GM10248 (cell line): ENCODE measurements around the gene SHC2.
"Not testable (repeated sequence)": the region's sequence is repeated elsewhere in the genome, so short reads cannot be mapped to it uniquely, and the experiment has no call there.

Experiments
- CTCF ChIA-PET: fragments of 300-600 bp; sonication (Branson Sonifier 250); formaldehyde crosslinking; extraction: SDS; loops from one replicate; lab custom pipeline; 2021; ENCODE audit warnings: antibody characterized with exemption; lab: Yijun Ruan, JAX
- POLR2A ChIA-PET: fragments of 350-650 bp; sonication (Branson Sonifier 250); formaldehyde crosslinking; extraction: SDS; loops from one replicate; lab custom pipeline; 2020; ENCODE audit warnings: antibody characterized with exemption; lab: Yijun Ruan, JAX
- DNase-seq: peaks from one replicate; pipeline ENCODE4 v3.0.0; 2012; ENCODE audit errors: extremely low spot score
- CTCF ChIP-seq: IDR thresholded peaks from 2 replicates; pipeline ENCODE4 v1.5.1; 2012; ENCODE audit warnings: mild to moderate bottlenecking, low read depth; ENCODE audit errors: extremely low read depth, missing control alignments, control extremely low read depth

SHC2 gene

GRCh38 chr19:391207-391557 is 69.7 kb downstream of the SHC2 start:
- no peak for DNase-seq
- ChIA-PET POLR2A (no interaction called here), CTCF (no interaction called here)
- TF ChIP-seq CTCF: no peak

GRCh38 chr19:390386-391206 is 70.2 kb downstream of the SHC2 start:
- TF ChIP-seq CTCF: no peak
- CTCF ChIA-PET: no interaction called here
- DNase-seq: no peak
- POLR2A ChIA-PET: no interaction called here

- TF ChIP-seq CTCF: no peak
- no peak for DNase-seq
- ChIA-PET POLR2A (no interaction called here), CTCF (no interaction called here)
Measured at GRCh38 chr19:389935-390289, 70.9 kb downstream of the SHC2 start.

GRCh38 chr19:389255-389934 is 71.4 kb downstream of the SHC2 start:
- DNase-seq: no peak
- ChIA-PET CTCF (no interaction called here), POLR2A (no interaction called here)
- TF ChIP-seq CTCF: no peak

- no peak for TF ChIP-seq CTCF
- POLR2A ChIA-PET: no interaction called here
Measured at GRCh38 chr19:388691-389090, 72.1 kb downstream of the SHC2 start.

GRCh38 chr19:387777-388176 is 73.1 kb downstream of the SHC2 start:
- ChIA-PET POLR2A (no interaction called here), CTCF (no interaction called here)
- TF ChIP-seq CTCF: no peak
- no peak for DNase-seq

More at GRCh38 chr19:388691-389090, 72.1 kb downstream of the SHC2 start:
- CTCF ChIA-PET: no interaction called here
- no peak for DNase-seq

- POLR2A ChIA-PET, DNase-seq, CTCF ChIA-PET: not testable (repeated sequence)
Measured at GRCh38 chr19:386632-387301, 74.1 kb downstream of the SHC2 start.

GRCh38 chr19:386189-386588 is 74.6 kb downstream of the SHC2 start:
- CTCF ChIA-PET, POLR2A ChIA-PET, DNase-seq: not testable (repeated sequence)
